OCI-LY7 (cell line): Measurements from ENCODE around the gene DTNA. TPM values are rescaled to one million over a fixed set of nuclear protein-coding genes. Genes with fewer than 3 reads are reported as not detected.

Experiments
- BruUV-seq: library from RNA; stranded (reverse); fragments of 400-500 nt; replicated peaks from 2 replicates; lab custom pipeline; 2021; lab: Mats Ljungman, UMichigan
- CTCF ChIA-PET: fragments of 300-600 bp; sonication (Branson Sonifier 250); formaldehyde crosslinking; loops from one replicate; lab custom pipeline; 2022; ENCODE audit warnings: antibody characterized with exemption; ENCODE audit not compliant: unreplicated experiment; lab: Charles Lee
- POLR2A ChIA-PET: fragments of 300-600 bp; sonication (Branson Sonifier 250); formaldehyde crosslinking; loops from one replicate; lab custom pipeline; 2022; ENCODE audit warnings: antibody characterized with exemption; lab: Charles Lee
- DNase-seq: peaks from one replicate; pipeline ENCODE4 v3.0.0-alpha.2; 2015; ENCODE audit warnings: low spot score
- H2AFZ ChIP-seq: fragments of 200-600 bp; sonication (generic), shearing (Covaris generic); 2 replicates; pipeline ENCODE4 v1.6.1; 2014; ENCODE audit warnings: mild to moderate bottlenecking, antibody characterized with exemption, low read length, moderate library complexity
- H3K27ac ChIP-seq: fragments of 200-600 bp; sonication (generic); 2 replicates; pipeline ENCODE4 v1.5.1; 2014; ENCODE audit warnings: mixed run types, low read depth, mild to moderate bottlenecking, moderate library complexity, low read length, inconsistent platforms; ENCODE audit not compliant: poor library complexity, severe bottlenecking
- H3K36me3 ChIP-seq: fragments of 200-600 bp; sonication (generic); 2 replicates; pipeline ENCODE4 v1.6.1; 2014; ENCODE audit warnings: mild to moderate bottlenecking, antibody characterized with exemption, low read length, moderate library complexity, mixed read lengths; ENCODE audit not compliant: insufficient read depth
- H3K4me1 ChIP-seq: fragments of 200-600 bp; sonication (generic); 2 replicates; pipeline ENCODE4 v1.5.1; 2014; ENCODE audit warnings: mild to moderate bottlenecking, low read length; ENCODE audit not compliant: insufficient read depth, poor library complexity, severe bottlenecking
- H3K4me2 ChIP-seq: fragments of 200-600 bp; sonication (generic); 2 replicates; pipeline ENCODE4 v1.6.1; 2014; ENCODE audit warnings: mild to moderate bottlenecking, low read length
- H3K4me3 ChIP-seq: fragments of 200-600 bp; sonication (generic); 2 replicates; pipeline ENCODE4 v1.5.1; 2014; ENCODE audit warnings: mild to moderate bottlenecking, low read depth, low read length; ENCODE audit not compliant: poor library complexity, severe bottlenecking
- H3K79me2 ChIP-seq: fragments of 200-600 bp; sonication (generic); 2 replicates; pipeline ENCODE4 v1.6.1; 2016; ENCODE audit warnings: low read depth, mild to moderate bottlenecking, low read length, moderate library complexity, mixed read lengths; ENCODE audit not compliant: insufficient read depth
- H3K9me2 ChIP-seq: fragments of 200-600 bp; sonication (generic); 2 replicates; pipeline ENCODE4 v1.6.1; 2016; ENCODE audit warnings: mild to moderate bottlenecking, low read length, mixed read lengths; ENCODE audit not compliant: insufficient read depth
- H3K9me3 ChIP-seq: fragments of 200-600 bp; sonication (generic); 2 replicates; pipeline ENCODE4 v1.6.1; 2014; ENCODE audit warnings: mild to moderate bottlenecking, mixed run types, low read length, mixed read lengths
- H4K20me1 ChIP-seq: fragments of 200-600 bp; sonication (generic); 2 replicates; pipeline ENCODE4 v1.6.1; 2014; ENCODE audit warnings: mild to moderate bottlenecking, antibody characterized with exemption, low read length, moderate library complexity, mixed read lengths; ENCODE audit not compliant: insufficient read depth
- EZH2phosphoT487 ChIP-seq: fragments of 200-600 bp; sonication (generic); IDR thresholded peaks from 2 replicates; pipeline ENCODE4 v1.6.1; 2018; ENCODE audit warnings: low read depth, borderline replicate concordance, mild to moderate bottlenecking, mixed run types, antibody characterized with exemption, low read length, moderate library complexity, mixed read lengths
- intact Hi-C: fragments of 100-400 bp; cut with micrococcal nuclease; formaldehyde crosslinking; loops from one replicate; pipeline ENCODE4 v1.10.0; 2022; ENCODE audit not compliant: unreplicated experiment
- total RNA-seq, 2 experiments: library from RNA; depleted of rRNA in 1 of 2; stranded (reverse); fragments of >200 nt in 1 of 2; shearing (Covaris generic) in 1 of 2; gene quantifications; 2 replicates each; pipeline ENCODE4 v1.2.3, GENCODE V29; 2014 to 2022
- TF ChIP-seq, protein P1 (sequence below): fragments of 200-600 bp; sonication (generic); conservative IDR thresholded peaks from 2 replicates; pipeline ENCODE4 v1.5.1; 2014; ENCODE audit warnings: mild to moderate bottlenecking, antibody characterized with exemption, low read length, moderate library complexity, mixed read lengths

Gene DTNA
- total RNA-seq, 2 experiments from 2014 or later = 0.16 TPM; not detected in 1

DNA sequence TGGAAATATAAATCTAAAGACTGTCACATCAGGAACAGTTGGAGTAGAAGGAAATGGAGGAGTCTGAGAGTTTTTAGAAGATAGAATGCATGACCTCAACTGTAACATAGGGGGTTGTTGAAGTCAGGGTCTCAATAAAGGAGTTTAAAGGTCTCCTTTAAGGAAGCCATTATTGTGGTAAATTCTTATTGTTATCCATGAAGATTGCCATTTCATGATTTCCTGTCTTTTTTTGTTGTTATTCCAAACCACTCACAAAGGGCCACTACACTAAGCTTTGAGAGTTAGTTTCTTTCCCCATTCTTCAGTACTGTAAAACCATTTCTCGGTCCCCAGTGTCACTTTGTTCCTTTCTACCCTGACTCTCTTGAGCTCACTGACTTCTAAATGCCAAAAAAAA is 134.0 kb downstream of the DTNA start:
- no peaks in the 10 kb centered on the region for H4K20me1 ChIP-seq
- H3K4me3 ChIP-seq = no peak overlapping the region
- H3K9me3 ChIP-seq = no peaks in the 10 kb centered on the region
- H3K9me2 ChIP-seq = no peaks in the 10 kb centered on the region
- H3K79me2 ChIP-seq = no peaks in the 10 kb centered on the region
- no peaks in the 10 kb centered on the region for H3K4me1 ChIP-seq
- no TSS peak for BruUV-seq
- H3K36me3 ChIP-seq = no peaks in the 10 kb centered on the region
- intact Hi-C loops = no loop called here
- no peak overlapping the region for H3K4me2 ChIP-seq
- H2AFZ ChIP-seq = no peak overlapping the region
- ChIA-PET POLR2A (no interaction called here), CTCF (no interaction called here)
- no peak overlapping the region for H3K27ac ChIP-seq
- DNase-seq = no peak
- TF ChIP-seq, protein P1, sequence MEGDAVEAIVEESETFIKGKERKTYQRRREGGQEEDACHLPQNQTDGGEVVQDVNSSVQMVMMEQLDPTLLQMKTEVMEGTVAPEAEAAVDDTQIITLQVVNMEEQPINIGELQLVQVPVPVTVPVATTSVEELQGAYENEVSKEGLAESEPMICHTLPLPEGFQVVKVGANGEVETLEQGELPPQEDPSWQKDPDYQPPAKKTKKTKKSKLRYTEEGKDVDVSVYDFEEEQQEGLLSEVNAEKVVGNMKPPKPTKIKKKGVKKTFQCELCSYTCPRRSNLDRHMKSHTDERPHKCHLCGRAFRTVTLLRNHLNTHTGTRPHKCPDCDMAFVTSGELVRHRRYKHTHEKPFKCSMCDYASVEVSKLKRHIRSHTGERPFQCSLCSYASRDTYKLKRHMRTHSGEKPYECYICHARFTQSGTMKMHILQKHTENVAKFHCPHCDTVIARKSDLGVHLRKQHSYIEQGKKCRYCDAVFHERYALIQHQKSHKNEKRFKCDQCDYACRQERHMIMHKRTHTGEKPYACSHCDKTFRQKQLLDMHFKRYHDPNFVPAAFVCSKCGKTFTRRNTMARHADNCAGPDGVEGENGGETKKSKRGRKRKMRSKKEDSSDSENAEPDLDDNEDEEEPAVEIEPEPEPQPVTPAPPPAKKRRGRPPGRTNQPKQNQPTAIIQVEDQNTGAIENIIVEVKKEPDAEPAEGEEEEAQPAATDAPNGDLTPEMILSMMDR = no peak

DNA sequence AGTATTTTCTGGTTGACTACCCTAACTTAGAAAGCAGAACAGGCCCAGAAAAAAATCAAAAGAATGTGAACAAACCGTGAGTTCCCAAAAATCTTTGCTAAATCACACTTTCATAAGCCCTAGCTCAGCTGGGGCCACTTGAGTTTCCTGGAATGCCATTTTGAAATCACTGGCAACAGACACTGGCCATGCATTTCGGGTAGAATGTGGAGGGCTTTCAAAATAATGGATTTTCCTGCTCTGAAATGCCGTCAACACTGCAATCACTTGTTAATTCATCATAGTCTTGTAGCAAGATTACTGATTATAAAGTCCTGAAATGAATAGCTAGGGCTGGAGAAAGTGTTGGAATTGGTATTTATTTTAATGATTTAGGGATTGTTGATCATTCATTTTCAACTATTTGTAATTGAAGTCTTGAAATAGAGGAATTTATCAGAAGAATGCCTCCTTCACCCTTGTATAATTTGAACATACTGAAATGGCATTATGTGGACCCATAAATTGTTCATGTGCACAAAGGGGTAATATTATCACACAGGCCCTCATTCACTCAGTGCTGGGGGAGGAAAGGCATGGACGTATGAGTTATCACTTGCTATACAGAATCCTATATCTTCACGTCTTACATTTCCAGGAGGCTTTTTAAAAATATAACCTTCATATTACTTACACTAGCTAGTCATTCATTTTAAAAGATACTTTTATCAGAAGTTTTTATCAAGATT is 134.8 kb downstream of the DTNA start:
- Histone ChIP-seq H3K4me3 (no peak overlapping the region), H4K20me1 (no peaks in the 10 kb centered on the region), H3K79me2 (no peaks in the 10 kb centered on the region), H3K9me2 (no peaks in the 10 kb centered on the region), H2AFZ (no peak overlapping the region), H3K4me1 (no peaks in the 10 kb centered on the region), H3K36me3 (no peaks in the 10 kb centered on the region), H3K4me2 (no peak overlapping the region), H3K27ac (no peak overlapping the region), H3K9me3 (no peaks in the 10 kb centered on the region)
- BruUV-seq = no TSS peak
- DNase-seq = no peak
- intact Hi-C loops = no loop called here
- TF ChIP-seq EZH2phosphoT487 = no peak
- TF ChIP-seq, protein P1 = no peak
- ChIA-PET POLR2A (no interaction called here), CTCF (no interaction called here)

DNA sequence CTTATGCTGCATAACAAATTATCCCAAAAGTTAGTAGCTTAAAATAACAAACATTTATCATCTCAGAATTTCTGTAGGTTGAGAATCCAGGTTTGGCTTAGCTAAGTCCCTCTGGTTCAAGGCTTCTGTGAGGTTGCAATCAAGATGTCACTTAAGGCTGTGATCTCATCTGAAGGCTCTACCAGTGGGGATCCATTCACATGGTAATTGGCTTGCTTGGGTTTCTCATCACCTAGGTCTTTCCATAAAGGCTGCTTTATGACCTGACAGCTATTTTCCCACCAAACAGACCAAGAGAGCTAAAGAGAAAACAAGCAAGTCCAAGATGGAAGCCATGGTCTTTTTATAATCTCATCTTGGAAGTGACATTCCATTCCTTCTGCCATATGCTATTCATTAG is 137.3 kb downstream of the DTNA start:
- POLR2A ChIA-PET = interaction anchor here (0.6 kb wide), 1 partner anchor 202 kb away, joined by 3 read pairs; no protein-coding TSS in a partner anchor
- no peaks in the 10 kb centered on the region for H3K36me3 ChIP-seq
- H3K4me2 ChIP-seq = no peak overlapping the region
- DNase-seq = no peak
- TF ChIP-seq, protein P1 = no peak
- TF ChIP-seq EZH2phosphoT487 = no peak
- no peaks in the 10 kb centered on the region for H3K9me2 ChIP-seq
- no peak overlapping the region for H2AFZ ChIP-seq
- H4K20me1 ChIP-seq = no peaks in the 10 kb centered on the region
- intact Hi-C loops = no loop called here
- H3K9me3 ChIP-seq = no peaks in the 10 kb centered on the region
- BruUV-seq = no TSS peak
- CTCF ChIA-PET = no interaction called here
- no peak overlapping the region for H3K27ac ChIP-seq
- H3K4me1 ChIP-seq = no peaks in the 10 kb centered on the region
- H3K79me2 ChIP-seq = no peaks in the 10 kb centered on the region
- no peak overlapping the region for H3K4me3 ChIP-seq
